ENCODE measurements around the gene FDXACB1.
"Not testable (repeated sequence)": the region's sequence is repeated elsewhere in the genome, so short reads cannot be mapped to it uniquely, and the experiment has no call there.

FDXACB1 gene

DNA sequence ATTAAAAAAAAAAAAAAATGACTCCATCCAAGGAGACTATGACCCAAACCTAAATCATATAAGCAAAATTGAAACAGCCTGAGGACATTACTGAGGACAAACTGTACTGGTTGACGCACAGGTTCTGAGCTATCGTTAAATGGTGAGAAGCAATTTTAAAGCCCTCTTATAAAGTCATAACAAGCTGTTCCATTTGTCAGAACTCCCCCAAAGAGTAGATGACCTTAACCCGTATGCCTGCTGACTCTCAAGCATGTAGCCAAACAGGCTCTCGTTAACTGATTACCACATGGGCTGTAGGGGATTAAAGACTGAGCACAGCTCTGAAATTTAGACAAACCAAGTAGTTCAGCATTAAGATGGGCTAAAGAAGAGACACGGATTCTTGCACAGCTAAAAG lies 30.4 kb upstream of the FDXACB1 start:
- DNase-seq = no peak

DNA sequence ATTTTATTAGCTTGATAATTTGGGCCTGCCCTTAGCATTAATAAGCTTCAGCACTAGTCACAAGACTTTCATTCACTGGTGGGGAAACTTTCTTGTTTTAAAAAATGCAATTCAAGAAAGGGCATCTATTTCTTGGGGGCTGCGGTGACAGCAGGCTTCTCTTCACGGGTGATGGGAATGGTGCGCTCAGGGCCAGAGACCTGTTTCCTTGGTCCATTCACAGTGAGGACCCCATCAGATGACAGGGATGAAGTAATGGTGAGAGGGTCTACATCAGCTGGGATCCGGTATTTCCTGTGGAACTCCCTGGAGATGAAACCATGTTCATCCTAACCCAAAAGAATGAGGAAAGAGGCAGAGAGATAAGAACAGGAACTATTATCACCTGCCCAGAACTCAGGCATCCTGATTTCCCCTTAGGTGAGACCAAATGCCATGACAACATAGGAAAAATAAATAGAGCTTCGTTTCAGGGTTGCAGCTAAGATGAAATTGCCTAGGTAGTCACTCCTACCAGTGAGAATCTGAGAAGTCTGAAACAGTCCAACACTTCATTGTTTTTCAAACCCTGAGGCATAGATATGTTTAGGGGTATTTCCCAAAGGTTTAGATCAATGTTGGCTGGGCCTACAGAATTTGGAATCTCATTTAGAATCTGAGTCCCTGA lies 29.8 kb upstream of the FDXACB1 start:
- DNase-seq = no peak

DNA sequence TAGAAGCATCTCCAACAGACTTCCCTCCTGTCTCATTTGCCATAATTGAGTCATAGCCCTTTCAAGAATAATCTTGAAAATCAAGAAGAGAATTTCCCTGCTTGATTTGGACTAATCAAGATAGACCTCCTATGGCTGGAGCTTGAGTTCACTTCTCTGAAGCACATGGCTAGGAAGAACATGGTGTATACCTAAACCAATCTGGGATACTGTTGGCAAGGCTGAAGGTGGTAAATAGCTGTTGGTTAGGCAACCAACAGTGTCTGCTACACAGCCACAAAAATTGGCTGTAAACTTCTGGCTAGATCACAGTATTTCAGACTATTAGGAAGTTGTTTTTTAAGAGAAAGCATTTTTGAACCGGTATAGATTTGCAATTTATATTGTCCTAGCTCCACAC lies 27.7 kb upstream of the FDXACB1 start:
- DNase-seq = no peak

DNA sequence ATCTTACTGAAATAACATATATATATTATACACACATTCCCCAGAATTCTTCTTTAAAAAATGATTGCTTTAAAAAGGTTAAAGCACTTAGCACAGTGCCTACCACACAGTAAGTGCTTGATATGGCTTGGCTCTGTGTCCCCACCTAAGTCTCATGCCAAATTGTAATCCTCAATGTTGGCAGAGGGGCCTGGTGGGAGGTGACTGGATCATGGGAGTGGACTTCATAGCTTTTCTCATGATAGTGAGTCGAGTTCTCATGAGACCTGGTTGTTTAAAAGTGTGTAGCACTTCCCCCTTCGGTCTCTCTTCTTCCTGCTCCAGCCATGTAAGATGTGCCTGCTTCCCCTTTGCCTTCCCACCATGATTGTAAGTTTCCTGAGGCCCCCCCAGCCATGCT lies 26.4 kb upstream of the FDXACB1 start:
- no peak for DNase-seq

DNA sequence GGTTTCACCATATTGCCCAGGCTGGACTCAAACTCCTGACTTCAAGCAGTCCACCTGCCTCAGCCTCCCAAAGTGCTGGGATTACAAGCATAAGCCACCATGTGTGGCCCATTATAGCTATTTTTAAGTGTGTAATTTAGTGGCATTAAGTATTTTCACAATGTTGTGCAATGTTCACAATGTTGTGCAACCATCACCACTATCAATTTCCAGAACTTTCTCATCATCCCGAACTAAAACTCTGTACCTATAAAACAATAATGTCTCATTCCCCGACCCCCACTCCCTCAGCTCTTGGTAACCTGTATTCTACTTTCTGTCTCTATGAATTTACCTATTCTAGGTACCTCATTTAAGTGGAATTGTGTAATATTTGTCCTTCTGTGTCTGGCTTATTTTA lies 7.9 kb upstream of the FDXACB1 start:
- DNase-seq = no peak

DNA sequence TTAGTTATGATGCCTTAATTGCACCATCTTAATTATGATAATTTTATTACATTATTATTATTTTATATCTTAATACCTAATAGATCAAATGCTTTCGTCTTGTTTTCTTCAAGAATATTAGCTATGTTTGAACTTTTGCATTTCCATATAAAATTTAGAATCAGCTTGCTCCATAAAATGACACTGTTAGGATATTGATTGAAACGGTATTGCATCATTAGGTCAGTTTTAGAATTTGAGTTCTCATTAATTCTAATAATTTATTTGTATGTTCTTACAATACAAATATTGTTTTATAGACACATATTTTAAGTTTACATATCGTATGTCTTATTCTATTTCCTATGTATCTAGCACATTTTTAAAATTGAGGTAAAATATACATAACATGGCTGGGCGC lies 7.1 kb upstream of the FDXACB1 start:
- DNase-seq = no peak

DNA sequence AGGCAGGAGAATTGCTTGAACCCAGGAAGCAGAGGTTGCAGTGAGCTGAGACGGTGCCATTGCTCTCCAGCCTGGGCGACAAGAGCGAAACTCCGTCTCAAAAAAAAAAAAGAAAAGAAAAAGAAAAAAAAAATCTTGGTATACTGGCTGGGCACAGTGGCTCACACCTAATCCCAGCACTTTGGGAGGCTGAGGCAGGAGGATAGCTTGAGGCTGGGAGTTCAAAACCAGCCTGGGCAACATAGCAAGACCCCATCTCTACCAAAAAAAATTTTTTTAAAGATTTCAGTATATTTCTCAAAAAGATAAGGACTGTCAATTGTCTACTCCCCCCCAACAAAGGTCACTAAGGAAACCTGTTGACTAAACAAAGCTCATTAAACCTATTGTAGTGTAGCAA lies 6.1 kb upstream of the FDXACB1 start:
- DNase-seq = not testable (repeated sequence)

DNA sequence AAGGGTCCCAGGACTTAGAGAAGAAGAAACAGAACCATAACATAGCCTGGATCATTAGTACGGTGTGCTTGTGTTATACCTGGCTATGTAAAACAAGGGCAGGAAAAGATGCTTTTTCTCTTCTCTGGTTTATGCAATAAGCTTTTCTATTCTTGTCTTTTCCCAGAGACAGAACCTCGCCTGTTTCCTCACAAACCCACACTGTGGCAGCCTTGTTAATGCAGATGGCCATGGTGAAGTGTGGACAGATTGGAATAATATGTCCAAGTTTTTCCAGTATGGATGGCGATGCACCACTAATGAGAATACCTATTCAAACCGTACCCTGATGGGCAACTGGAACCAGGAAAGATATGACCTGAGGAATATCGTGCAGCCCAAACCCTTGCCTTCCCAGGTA lies 3.2 kb upstream of the FDXACB1 start:
- no peak for DNase-seq

DNA sequence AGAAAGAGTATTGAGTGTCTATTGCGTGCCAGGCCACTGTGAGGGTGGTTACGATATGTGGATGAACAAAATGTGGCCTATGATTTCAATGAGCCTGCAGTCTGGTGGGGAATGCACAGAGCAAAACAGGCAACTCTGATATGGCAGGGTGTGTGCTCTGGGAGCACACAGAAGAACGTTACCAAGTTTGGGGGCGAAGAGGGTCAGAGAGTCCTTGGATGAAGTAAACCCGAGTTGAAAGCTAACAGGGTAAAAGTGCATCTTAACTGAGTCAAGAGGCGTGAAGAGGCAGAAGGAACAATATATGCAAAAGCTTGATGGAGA lies 634 bp upstream of the FDXACB1 start:
- DNase-seq = no peak

DNA sequence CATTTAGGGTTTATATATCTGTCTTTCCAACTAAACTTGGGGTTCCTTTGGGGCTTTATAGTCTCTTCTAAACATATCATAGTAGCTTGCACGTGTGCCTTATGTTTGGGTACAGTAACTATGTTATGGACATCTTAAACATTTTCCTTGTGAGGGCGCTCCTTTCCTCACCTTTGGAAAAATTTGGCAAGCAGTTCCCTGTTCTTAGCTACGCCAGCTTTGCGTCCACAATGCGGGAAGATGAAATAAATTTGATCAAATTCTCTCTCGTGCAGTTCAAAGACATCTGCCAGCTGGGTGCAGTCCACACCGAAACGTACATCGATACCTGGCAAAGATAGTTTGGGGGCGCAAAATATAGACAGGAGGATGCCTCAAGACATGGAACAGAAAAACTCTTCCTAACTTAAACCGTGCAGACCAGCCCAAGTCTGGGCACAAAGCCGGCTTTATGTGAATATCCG lies 548 bp downstream of the FDXACB1 start:
- DNase-seq = no peak

DNA sequence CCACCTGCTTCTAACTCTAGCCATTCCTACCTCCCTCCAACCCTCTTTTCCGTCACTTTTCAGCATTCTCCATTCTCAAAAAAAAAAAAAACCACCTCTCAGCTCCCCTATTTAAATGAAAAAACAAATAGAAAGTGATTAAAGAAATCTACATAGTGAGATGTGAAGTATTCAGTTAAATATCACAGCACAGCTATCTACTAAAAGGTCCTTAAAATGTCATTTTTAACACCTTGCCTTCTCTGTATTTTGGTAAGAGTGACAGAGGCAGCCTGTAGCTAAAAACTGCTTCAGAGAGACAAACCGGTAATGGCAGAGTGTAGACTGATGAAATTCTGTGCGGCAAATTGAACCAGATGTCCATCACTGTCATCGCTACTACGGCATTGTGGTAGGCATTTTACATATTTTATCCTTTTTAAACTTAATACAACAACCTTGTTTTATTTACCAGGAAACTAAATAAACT lies 7.2 kb downstream of the FDXACB1 start:
- no peak for DNase-seq

DNA sequence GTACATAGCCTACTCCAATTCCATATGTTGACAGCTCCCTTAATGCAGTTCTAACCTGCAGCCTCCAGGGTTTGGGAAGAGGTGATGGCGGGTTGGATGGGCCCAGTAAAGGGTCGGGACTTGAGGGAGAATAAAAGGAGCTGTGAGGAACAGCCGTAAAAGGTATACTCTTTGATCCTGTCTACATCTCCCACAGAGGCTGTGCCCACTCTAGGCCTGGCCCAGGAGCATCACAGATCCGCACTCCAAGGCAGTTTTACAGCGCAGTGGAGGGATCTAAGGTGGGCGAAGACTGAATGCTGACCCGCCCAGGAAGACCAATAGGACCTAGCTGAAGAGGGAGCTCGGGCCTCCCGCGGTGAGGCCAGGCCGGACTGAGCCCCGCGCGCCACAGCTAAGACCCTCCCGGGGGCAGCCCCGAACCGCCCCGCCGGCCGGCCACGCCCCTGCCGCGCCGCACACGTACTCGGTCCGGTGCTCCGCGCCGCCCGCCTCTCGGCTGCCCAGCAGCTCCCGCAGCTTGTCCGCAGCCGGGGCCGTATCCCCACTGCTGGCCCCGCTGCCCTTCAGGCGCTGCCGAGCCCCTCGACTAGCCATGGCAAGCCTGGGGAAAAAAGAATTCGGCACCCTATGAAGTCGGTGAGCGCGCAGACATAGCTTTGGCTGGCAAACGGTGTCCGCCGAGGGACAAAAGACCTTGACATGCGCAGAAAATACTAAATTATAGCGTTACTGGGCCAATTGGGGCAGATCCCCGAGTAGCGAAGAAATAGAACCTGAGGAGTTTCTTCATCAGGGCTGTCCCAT lies 7.9 kb downstream of the FDXACB1 start, which contains the start of gene ALG9:
ALG9 (minus strand) TSS at position 696 of the 807 bp plus-strand sequence; CDS start at position 597, 99 bp downstream.
- DNase-seq = peak; percentile 86

DNA sequence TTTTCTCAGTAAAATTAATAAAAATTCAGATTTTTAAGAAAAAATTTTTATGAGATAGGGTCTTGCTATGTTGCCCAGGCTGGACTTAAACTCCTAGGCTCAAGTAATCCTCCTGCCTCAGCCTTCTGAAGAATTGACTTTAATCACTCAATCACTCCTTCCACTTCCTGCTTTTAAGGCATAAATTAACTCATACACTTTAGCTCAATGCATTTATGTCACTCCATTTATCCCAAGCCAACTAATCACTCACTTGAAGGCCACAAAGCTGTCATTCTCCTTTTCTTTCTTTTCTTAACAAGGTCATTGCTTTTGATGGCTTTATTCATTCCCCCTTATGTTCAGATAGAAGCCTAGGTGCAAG lies 8.5 kb downstream of the FDXACB1 start:
- no peak for DNase-seq

DNA sequence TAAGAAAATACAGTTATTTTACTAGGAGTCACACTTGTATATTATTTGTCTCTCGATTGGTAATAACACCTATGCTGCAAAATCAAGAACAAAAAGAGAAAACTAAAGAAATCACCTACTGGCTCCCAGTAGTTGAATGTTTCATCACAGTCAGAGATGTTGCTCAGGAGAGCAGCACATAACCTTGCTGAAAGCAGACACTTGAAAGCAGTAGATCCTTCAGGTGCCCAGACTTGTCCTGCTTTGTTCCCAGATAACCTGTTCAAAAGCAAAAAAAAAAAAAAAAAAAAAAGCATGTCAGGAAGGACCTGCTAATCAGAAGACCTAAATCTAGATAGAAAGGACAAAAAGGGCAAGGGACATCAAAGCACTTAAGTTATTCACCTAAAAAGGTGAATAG lies 8.9 kb downstream of the FDXACB1 start:
- DNase-seq = no peak

DNA sequence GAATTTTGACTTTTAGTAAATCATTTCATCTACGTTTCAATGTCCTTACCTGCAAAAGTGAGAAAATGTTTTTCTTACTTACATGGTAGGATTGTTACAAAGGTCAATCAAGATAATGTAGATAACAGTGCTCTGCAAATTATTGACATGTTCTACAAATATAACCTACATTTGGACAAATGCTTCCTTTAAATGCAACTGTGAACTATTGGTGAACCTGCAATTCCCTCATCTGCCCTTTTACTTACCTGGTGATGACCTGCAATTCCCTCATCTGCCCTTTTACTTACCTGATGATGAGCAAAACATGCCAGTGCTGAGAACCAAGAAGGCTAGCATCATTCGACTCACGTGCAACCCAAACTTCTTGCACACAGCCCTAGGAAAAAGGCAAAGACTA lies 18.7 kb downstream of the FDXACB1 start:
- no peak for DNase-seq

DNA sequence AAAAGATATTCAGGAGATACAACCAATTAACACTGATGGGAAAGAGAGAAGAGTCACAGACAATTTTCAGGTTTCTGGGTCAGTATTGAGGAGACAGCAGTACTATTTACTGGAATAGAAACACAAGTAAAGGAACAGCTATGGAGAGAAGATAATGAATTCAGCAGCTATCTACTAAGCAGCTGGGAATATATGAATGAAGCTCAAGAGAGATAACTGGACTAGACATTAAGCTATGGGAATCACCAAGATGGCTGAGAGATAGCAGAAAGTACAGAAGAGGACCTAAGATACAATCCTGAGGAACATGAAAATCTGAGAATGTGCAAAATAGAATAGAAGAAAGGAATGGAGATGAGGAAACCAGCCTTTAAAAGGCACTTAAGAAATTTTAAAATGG lies 23.5 kb downstream of the FDXACB1 start:
- DNase-seq = no peak

DNA sequence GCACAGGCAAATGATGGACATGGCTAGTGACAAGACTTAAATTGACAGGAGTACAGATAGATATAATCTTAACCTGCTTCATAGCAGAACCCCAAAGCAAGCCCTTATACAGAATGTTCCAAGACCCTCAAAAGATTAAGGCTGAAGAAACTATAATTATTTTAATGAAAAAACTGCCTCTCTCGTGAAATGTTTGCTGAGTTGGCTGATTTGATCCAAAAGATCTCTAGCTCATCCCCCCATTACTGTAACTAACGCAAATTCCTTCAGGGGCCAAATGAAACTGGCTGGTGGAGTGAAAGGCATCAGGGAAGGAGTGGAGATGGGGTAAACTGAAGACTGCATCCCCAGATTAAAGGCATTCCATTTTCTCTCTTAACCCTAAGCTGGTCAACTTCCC lies 26.9 kb downstream of the FDXACB1 start:
- no peak for DNase-seq

DNA sequence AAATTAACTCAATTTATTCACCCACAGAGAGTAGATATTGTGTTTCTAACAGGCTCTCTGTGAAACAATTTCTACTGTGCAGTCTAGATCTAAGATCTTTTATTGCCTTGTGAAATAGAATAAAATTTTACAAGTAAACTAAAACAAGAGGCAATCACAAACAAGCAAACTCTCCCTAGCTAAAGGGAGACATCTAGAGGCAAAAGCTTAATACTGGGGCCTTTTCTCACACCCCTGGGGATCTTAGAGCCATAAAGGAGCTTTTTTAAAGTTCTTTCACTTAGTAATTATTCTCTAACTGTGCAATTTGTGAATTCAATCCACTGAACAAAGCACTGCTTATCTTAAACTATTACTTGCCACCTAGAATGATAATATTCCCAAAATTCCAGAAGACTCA lies 27.3 kb downstream of the FDXACB1 start:
- DNase-seq = no peak

DNA sequence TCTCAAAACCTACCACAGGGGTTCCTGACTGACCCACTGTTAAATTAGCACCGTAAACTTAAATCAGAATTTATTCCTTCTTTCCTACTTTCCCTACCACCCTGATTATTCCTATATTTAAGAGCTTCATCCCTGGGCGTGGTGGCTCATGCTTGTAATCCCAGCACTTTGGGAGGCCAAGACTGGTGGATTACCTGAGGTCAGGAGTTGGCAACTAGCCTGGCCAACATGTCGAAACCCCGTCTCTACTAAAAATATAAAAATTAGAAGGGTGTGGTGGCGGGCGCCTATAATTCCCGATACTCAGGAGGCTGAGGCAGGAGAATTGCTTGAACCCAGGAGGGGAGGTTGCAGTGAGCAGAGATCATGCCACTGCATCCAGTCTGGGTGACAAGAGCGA lies 27.9 kb downstream of the FDXACB1 start:
- DNase-seq = no peak

DNA sequence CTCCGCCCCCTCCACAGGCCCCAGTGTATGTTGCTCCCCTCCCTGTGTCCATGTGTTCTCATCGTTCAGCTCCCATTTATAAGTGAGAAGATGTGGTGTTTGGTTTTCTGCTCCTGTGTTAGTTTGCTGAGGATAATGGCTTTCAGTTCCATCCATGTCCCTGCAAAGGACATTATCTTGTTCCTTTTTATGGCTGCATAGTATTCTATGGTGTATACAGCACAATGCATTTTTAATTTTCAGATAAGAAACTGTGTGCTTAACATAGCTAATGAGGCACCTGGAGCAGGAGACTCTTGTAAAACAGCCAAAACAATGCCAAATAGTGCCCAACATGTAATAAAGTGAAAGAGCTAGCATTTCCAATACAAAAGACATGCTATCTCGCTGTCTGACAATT lies 29.3 kb downstream of the FDXACB1 start:
- DNase-seq = no peak

DNA sequence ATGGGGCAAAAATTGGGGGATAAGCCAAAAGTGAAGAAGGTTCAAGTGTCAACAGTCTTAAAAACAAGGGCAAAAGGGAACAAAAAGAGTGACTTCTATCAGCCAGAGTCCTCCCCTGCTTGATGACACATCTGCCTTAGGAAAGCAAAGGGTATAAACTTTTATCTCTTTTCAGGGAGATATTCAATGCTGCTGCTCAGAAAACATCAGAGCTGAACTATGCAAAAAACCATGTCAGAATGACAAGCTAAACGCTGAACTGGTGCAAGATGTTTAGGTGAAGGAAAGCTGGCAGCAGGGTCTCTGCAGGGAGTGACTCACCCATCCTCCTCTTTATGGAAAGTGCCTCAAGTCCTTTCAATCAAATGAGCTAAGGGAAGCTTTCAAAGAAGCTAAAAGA lies 32.3 kb downstream of the FDXACB1 start:
- no peak for DNase-seq

DNA sequence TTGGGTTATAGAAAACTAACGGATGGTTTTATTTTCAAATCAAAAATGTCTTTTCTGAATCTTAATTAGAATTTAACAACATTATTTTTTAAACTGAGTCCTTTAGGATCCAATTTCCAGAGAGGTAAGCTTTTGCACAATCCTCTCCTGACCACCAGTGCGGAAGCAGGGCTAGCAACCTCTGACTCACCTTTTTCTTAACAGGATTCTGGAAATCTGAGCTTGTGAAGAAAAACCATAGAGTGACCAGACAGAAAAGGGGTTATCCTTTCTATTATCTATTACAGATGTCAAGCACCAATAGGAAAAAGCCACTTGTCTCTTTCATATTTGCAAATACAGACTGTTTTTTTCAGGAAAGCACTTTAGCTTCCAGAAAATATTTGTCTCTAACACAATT lies 32.9 kb downstream of the FDXACB1 start:
- no peak for DNase-seq

DNA sequence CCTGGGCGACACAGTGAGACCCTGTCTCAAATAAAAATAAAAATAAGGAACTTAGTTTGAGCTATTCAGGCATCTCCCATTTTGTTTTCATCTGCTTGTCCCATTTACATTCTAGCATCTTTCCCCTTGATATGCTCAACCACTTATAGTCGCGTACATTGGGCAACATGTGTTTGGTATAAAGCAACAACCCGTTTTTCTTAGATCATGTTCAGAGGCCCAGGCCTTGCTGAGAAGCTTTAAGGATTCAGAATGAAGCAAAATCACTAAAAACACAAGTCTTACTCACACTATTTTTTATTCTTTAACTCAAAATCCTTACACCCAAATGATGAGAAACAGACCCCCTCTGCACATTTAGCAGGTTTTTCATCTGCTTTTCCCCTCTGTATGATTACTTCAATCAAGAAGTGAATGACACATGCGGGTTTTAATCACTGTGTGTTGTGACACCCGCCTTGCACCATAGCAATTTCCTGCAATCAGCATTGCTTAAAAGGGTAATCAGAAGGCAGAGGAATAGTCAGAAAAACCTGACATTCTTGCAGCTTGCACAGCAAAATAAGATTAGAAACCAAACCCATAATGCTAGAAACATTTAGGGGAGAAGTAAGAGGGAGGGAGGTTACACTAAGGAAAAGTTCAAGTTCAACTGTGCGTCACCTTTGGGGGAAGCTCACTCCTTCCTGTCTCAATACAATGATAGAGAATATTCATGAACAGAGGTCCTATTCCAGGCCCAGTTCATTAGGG lies 33.5 kb downstream of the FDXACB1 start:
- DNase-seq = no peak

DNA sequence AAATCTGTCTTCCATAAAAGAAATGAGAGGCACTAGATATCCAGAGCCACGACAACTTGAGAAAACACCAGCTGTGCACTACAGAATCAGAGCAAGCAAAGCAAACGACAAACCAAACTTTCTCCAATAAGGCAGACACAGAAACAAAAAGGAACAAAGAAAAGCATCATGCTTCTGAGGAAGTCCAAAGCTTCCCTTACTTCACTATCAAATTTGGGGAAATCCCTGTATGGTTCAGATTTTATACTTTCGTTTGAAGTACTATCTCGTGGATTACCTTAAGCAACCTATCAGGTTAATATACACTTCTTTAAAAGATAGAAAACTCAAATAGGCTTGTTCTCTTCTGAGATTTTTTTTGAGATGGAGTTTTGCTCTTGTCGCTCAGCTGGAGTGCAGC lies 35.3 kb downstream of the FDXACB1 start:
- DNase-seq = no peak
